Measurements from ENCODE around the gene PIK3R2. TPM values are rescaled to one million over a fixed set of nuclear protein-coding genes. Genes with fewer than 3 reads are reported as not detected.

PIK3R2 gene
- polyA plus RNA-seq, 1 experiment = 19.7 TPM

DNA sequence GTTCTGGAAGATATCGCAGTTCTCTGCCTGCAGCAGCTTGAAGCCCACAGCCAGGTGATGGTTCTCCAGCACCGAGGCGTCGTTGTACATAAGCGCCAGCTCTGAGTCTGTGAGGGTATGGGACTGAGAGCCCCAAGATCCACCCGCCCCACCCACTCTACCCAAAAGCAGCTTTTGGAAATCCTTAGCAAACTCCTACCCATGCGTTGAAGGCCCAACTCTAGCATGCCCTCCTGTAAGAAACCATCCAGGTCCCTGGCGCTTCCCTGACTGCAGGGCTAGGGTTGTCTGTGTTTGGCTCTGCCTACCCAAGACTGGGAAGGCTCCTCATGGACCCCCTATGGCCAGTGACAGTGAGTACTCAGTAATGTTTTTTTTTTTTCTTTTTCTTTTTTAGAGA is 63.8 kb downstream of the PIK3R2 start:
- ChIA-PET CTCF (no interaction called here), POLR2A (interaction anchor here (0.7 kb wide), 1 partner anchor 65 kb away, joined by 3 read pairs; no protein-coding TSS in a partner anchor)
- TF ChIP-seq, protein P1, sequence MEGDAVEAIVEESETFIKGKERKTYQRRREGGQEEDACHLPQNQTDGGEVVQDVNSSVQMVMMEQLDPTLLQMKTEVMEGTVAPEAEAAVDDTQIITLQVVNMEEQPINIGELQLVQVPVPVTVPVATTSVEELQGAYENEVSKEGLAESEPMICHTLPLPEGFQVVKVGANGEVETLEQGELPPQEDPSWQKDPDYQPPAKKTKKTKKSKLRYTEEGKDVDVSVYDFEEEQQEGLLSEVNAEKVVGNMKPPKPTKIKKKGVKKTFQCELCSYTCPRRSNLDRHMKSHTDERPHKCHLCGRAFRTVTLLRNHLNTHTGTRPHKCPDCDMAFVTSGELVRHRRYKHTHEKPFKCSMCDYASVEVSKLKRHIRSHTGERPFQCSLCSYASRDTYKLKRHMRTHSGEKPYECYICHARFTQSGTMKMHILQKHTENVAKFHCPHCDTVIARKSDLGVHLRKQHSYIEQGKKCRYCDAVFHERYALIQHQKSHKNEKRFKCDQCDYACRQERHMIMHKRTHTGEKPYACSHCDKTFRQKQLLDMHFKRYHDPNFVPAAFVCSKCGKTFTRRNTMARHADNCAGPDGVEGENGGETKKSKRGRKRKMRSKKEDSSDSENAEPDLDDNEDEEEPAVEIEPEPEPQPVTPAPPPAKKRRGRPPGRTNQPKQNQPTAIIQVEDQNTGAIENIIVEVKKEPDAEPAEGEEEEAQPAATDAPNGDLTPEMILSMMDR (IDR thresholded peaks at IDR 0.05; ENCODE audit: low read depth, low read length) = no peak
- Histone ChIP-seq H3K4me3 (ENCODE audit: low read depth, low read length) (no peak overlapping the region), H3K27me3 (ENCODE audit: control insufficient read depth, insufficient read depth, low read length) (no peaks in the 10 kb centered on the region), H3K9me3 (ENCODE audit: control insufficient read depth, insufficient read depth, low read length) (no peaks in the 10 kb centered on the region; the same call in 1 of the 2 replicates), H3K27ac (ENCODE audit: low read depth, low read length) (no peak overlapping the region)
- DNase-seq (ENCODE audit: low read depth, low spot score) = no peak

GRCh38 chr19:18218159-18218558 is 65.2 kb downstream of the PIK3R2 start:
- CTCF ChIA-PET = interaction anchor here (2.0 kb wide), 1 partner anchor 10 kb away, joined by 6 read pairs; no protein-coding TSS in a partner anchor
- DNase-seq (ENCODE audit: low read depth, low spot score) = no peak
- TF ChIP-seq, protein P1 (IDR thresholded peaks at IDR 0.05; ENCODE audit: low read depth, low read length) = no peak

GRCh38 chr19:18218600-18218999 is 65.6 kb downstream of the PIK3R2 start:
- ChIA-PET CTCF (interaction anchor here (1.9 to 2.0 kb wide), 2 partner anchors 10 to 33 kb away, joined by 6 to 7 read pairs; no protein-coding TSS in a partner anchor), POLR2A (interaction anchor here (0.5 kb wide), 1 partner anchor 26 kb away, joined by 3 read pairs; the partner anchor contains the start of gene MPV17L2)
- no peak for DNase-seq (ENCODE audit: low read depth, low spot score)
- TF ChIP-seq, protein P1 (IDR thresholded peaks at IDR 0.05; ENCODE audit: low read depth, low read length) = no peak
- Histone ChIP-seq H3K27ac (ENCODE audit: low read depth, low read length) (no peak overlapping the region), H3K9me3 (ENCODE audit: control insufficient read depth, insufficient read depth, low read length) (no peaks in the 10 kb centered on the region; the same call in 1 of the 2 replicates), H3K4me3 (ENCODE audit: low read depth, low read length) (no peak overlapping the region), H3K27me3 (ENCODE audit: control insufficient read depth, insufficient read depth, low read length) (no peaks in the 10 kb centered on the region)

More at GRCh38 chr19:18218159-18218558, 65.2 kb downstream of the PIK3R2 start:
- H3K4me3 ChIP-seq (ENCODE audit: low read depth, low read length) = no peak overlapping the region
- no peaks in the 10 kb centered on the region; the same call in 1 of the 2 replicates for H3K9me3 ChIP-seq (ENCODE audit: control insufficient read depth, insufficient read depth, low read length)
- H3K27me3 ChIP-seq (ENCODE audit: control insufficient read depth, insufficient read depth, low read length) = no peaks in the 10 kb centered on the region
- H3K27ac ChIP-seq (ENCODE audit: low read depth, low read length) = no peak overlapping the region
- POLR2A ChIA-PET = no interaction called here

Small RNA genes within 50 kb of the gene (small RNA-seq; reads per million reads assigned to genes)
- not detected for gene IFI30 (ENCODE audit: insufficient read length, low read depth)

Other genes starting within 250 kb of the PIK3R2 start
- 36.0 and 40.9 TPM in 2 replicates for gene CCDC124, start 220.1 kb upstream of the PIK3R2 start, polyA plus RNA-seq (2011; rRNA removed)
- gene KCNN1, start 186.1 kb upstream of the PIK3R2 start, polyA plus RNA-seq (2011; rRNA removed) = 0.05 and 0.07 TPM in 2 replicates
- 2.3 TPM in 2 replicates for gene ARRDC2, start 145.0 kb upstream of the PIK3R2 start, polyA plus RNA-seq (2011; rRNA removed)
- gene IL12RB1, start 66.2 kb upstream of the PIK3R2 start, polyA plus RNA-seq (2011; rRNA removed) = 0.05 and 0.14 TPM in 2 replicates
- 2.1 and 2.5 TPM in 2 replicates for gene MAST3, start 55.4 kb upstream of the PIK3R2 start, polyA plus RNA-seq (2011; rRNA removed)
- gene IFI30, start 20.6 kb downstream of the PIK3R2 start, polyA plus RNA-seq (2011; rRNA removed) = 6.9 and 8.1 TPM in 2 replicates
- gene MPV17L2, start 40.1 kb downstream of the PIK3R2 start, polyA plus RNA-seq (2011; rRNA removed) = 8.2 and 13.4 TPM in 2 replicates
- 2.8 and 6.1 TPM in 2 replicates for gene RAB3A, start 50.9 kb downstream of the PIK3R2 start, polyA plus RNA-seq (2011; rRNA removed)
- 0.12 and 0.46 TPM in 2 replicates for gene PDE4C, start 73.3 kb downstream of the PIK3R2 start, polyA plus RNA-seq (2011; rRNA removed)
- gene IQCN, start 121.3 kb downstream of the PIK3R2 start, polyA plus RNA-seq (2011; rRNA removed) = 0.45 and 0.53 TPM in 2 replicates
- 48.6 and 67.8 TPM in 2 replicates for gene JUND, start 128.5 kb downstream of the PIK3R2 start, polyA plus RNA-seq (2011; rRNA removed)
- 58.6 and 69.3 TPM in 2 replicates for gene LSM4, start 169.9 kb downstream of the PIK3R2 start, polyA plus RNA-seq (2011; rRNA removed)
- gene PGPEP1, start 187.4 kb downstream of the PIK3R2 start, polyA plus RNA-seq (2011; rRNA removed) = 22.0 and 29.1 TPM in 2 replicates
- 25.0 and 35.9 TPM in 2 replicates for gene GDF15, start 233.0 kb downstream of the PIK3R2 start, polyA plus RNA-seq (2011; rRNA removed)
- gene LRRC25, start 244.5 kb downstream of the PIK3R2 start, polyA plus RNA-seq (2011; rRNA removed) = 0.12 and 0.32 TPM in 2 replicates